PC-9 (cell line): ENCODE data around the gene FARS2. TPM values are rescaled to one million over a fixed set of nuclear protein-coding genes. Genes with fewer than 3 reads are reported as not detected.

Source experiments
- BruUV-seq: library from RNA; stranded (reverse); fragments of 400-500 nt; replicated peaks from 2 replicates; lab custom pipeline; 2021; lab: Mats Ljungman, UMichigan
- CTCF ChIA-PET: fragments of 300-600 bp; sonication (Branson Sonifier 250); formaldehyde crosslinking; loops from one replicate; lab custom pipeline; 2022; ENCODE audit warnings: antibody characterized with exemption; lab: Charles Lee
- POLR2A ChIA-PET: fragments of 300-600 bp; sonication (Branson Sonifier 250); formaldehyde crosslinking; loops from one replicate; lab custom pipeline; 2022; ENCODE audit warnings: antibody characterized with exemption; ENCODE audit not compliant: unreplicated experiment; lab: Charles Lee
- DNase-seq, 2 experiments: peaks; one replicate each; pipeline versions ENCODE4 v3.0.0 to v3.0.0-alpha.2; 2015 to 2022; ENCODE audit warnings: mixed read lengths in 1 of 2
- H2AFZ ChIP-seq: fragments of 200-600 bp; sonication (generic); 2 replicates; pipeline ENCODE4 v1.8.1; 2017; ENCODE audit warnings: antibody characterized with exemption
- H3F3A ChIP-seq: fragments of 200-600 bp; sonication (generic); 2 replicates; pipeline ENCODE4 v1.8.1; 2017; ENCODE audit warnings: antibody characterized with exemption, mild to moderate bottlenecking, low read depth; ENCODE audit not compliant: insufficient read depth
- H3K27ac ChIP-seq: fragments of 200-600 bp; sonication (generic); 2 replicates; pipeline ENCODE4 v1.6.1; 2016; ENCODE audit warnings: mixed run types
- H3K27me3 ChIP-seq: fragments of 200-600 bp; sonication (generic); 2 replicates; pipeline ENCODE4 v1.6.1; 2016; ENCODE audit warnings: low read depth, mixed run types; ENCODE audit not compliant: insufficient read depth
- H3K36me3 ChIP-seq: fragments of 200-600 bp; sonication (generic); 2 replicates; pipeline ENCODE4 v1.6.1; 2016; ENCODE audit warnings: low read depth, mixed run types
- H3K4me1 ChIP-seq: fragments of 200-600 bp; sonication (generic); replicated peaks from 2 replicates; pipeline ENCODE4 v1.6.1; 2016; ENCODE audit warnings: mixed run types; ENCODE audit not compliant: insufficient read depth
- H3K4me2 ChIP-seq: fragments of 200-600 bp; sonication (generic); 2 replicates; pipeline ENCODE4 v1.6.1; 2017; ENCODE audit warnings: mixed run types
- H3K4me3 ChIP-seq: fragments of 200-600 bp; sonication (generic); 2 replicates; pipeline ENCODE4 v1.6.1; 2016; ENCODE audit warnings: mixed run types
- H3K79me2 ChIP-seq: fragments of 200-600 bp; sonication (generic); 2 replicates; pipeline ENCODE4 v1.6.1; 2017; ENCODE audit warnings: low read depth, mixed run types
- H3K9me2 ChIP-seq: fragments of 200-600 bp; sonication (generic); 2 replicates; pipeline ENCODE4 v1.8.1; 2017; ENCODE audit warnings: mild to moderate bottlenecking; ENCODE audit not compliant: insufficient read depth
- H3K9me3 ChIP-seq: fragments of 200-600 bp; sonication (generic); 2 replicates; pipeline ENCODE4 v1.8.1; 2016; ENCODE audit warnings: low read depth; ENCODE audit not compliant: insufficient read depth
- H4K20me1 ChIP-seq: fragments of 200-600 bp; sonication (generic); 2 replicates; pipeline ENCODE4 v1.8.1; 2017; ENCODE audit not compliant: insufficient read depth
- CTCF ChIP-seq: fragments of 200-600 bp; sonication (generic); conservative IDR thresholded peaks from 2 replicates; pipeline ENCODE4 v1.6.1; 2017; ENCODE audit warnings: mixed run types, antibody characterized with exemption, mild to moderate bottlenecking, moderate library complexity
- EZH2 ChIP-seq: fragments of 200-600 bp; sonication (generic); IDR thresholded peaks from 2 replicates; pipeline ENCODE4 v1.8.0; 2017; ENCODE audit warnings: antibody characterized with exemption, low read depth
- intact Hi-C: fragments of 100-400 bp; cut with micrococcal nuclease; formaldehyde crosslinking; loops from one replicate; pipeline ENCODE4 v1.10.0; 2022; ENCODE audit not compliant: unreplicated experiment
- total RNA-seq: library from RNA; stranded (reverse); gene quantifications from 2 replicates; pipeline ENCODE4 v1.2.3, GENCODE V29; 2021

Gene FARS2
- total RNA-seq, 1 experiment from 2014 or later = 26.7 TPM

DNA sequence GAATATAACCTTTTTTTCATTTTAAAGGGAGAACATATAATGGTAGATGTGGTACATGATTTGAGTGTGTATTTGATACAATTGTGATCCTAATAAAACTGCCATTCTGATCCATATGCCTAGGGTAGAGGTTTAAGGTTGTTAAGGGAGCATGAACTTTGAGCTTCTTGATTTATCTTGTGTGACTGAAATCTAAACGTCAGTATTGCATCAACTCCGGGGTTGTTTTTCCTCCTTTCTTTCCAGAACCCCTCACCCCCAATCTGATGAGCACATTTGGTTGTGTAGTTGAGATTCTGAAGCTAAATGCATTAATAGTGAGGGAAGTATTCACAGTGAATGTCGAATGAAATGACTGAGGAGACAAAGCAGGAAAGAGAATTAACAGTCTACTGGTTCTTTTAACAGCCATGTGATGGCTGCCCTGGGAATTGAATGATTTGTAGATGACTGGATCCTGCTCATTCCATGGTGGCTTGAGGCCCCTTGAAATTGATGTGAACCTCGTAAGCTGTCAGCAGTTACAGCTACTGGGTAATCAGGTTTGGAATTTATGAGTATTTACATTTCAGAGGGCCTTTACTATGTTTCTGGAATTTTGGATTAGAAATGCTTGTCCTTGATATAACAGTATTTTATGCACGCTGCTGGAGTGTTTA lies 44.8 kb downstream of the FARS2 start:
- Histone ChIP-seq H3K4me3 (no peak overlapping the region), H3K4me1 (no peaks in the 10 kb centered on the region), H3K9me2 (no peaks in the 10 kb centered on the region), H3K36me3 (no peaks in the 10 kb centered on the region), H3K27me3 (no peaks in the 10 kb centered on the region), H3K79me2 (no peaks in the 10 kb centered on the region), H4K20me1 (no peaks in the 10 kb centered on the region), H3F3A (no peaks in the 10 kb centered on the region), H3K27ac (no peak overlapping the region), H2AFZ (no peak overlapping the region), H3K9me3 (no peaks in the 10 kb centered on the region), H3K4me2 (no peak overlapping the region)
- ChIA-PET CTCF (no interaction called here), POLR2A (interaction anchor here (0.5 kb wide), 1 partner anchor 52 kb away, joined by 3 read pairs; no protein-coding TSS in a partner anchor)
- no TSS peak for BruUV-seq
- intact Hi-C loops = no loop called here
- TF ChIP-seq EZH2 (no peak), CTCF (no peak)
- no peak for DNase-seq

DNA sequence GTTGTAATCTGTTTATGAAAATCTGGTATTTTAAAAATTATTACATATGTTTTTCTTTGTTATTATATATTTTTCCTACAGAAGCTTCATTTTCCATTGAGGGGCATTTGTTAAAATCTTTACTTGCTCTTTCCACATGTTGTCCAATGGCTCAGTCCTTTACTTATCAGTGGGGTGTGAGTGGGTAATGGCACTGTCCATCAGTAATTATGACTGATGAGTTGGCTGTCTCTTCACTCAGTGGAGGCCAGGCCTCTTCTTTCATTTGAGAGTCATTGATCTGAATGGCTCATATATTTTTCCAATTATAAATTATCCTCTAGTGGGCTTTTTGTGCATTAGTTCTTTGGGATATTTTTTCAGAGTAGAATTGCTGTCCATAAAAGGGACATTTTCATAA lies 45.7 kb downstream of the FARS2 start:
- ChIA-PET POLR2A (no interaction called here), CTCF (no interaction called here)
- no peak overlapping the region for H3K4me2 ChIP-seq
- H2AFZ ChIP-seq = no peak overlapping the region
- no peaks in the 10 kb centered on the region for H4K20me1 ChIP-seq
- H3K79me2 ChIP-seq = no peaks in the 10 kb centered on the region
- no peaks in the 10 kb centered on the region for H3K9me3 ChIP-seq
- H3K9me2 ChIP-seq = no peaks in the 10 kb centered on the region
- DNase-seq = no peak
- H3K27me3 ChIP-seq = no peaks in the 10 kb centered on the region
- no peaks in the 10 kb centered on the region for H3K4me1 ChIP-seq
- H3F3A ChIP-seq = no peaks in the 10 kb centered on the region
- no peak overlapping the region for H3K27ac ChIP-seq
- H3K36me3 ChIP-seq = no peaks in the 10 kb centered on the region
- H3K4me3 ChIP-seq = no peak overlapping the region
- intact Hi-C loops = no loop called here
- no TSS peak for BruUV-seq
- no peak for TF ChIP-seq EZH2
- no peak for TF ChIP-seq CTCF

GRCh38 chr6:5308066-5308465 lies 46.8 kb downstream of the FARS2 start:
- H3K27me3 ChIP-seq = no peaks in the 10 kb centered on the region
- no peaks in the 10 kb centered on the region for H4K20me1 ChIP-seq
- H3K27ac ChIP-seq = no peak overlapping the region
- no peak overlapping the region for H3K4me2 ChIP-seq
- H3K9me2 ChIP-seq = no peaks in the 10 kb centered on the region
- intact Hi-C loops = no loop called here
- no peak for DNase-seq
- no TSS peak for BruUV-seq
- no peak overlapping the region for H3K4me3 ChIP-seq
- no peak for TF ChIP-seq EZH2
- ChIA-PET CTCF (no interaction called here), POLR2A (no interaction called here)
- H3K36me3 ChIP-seq = no peaks in the 10 kb centered on the region
- no peaks in the 10 kb centered on the region for H3K79me2 ChIP-seq
- H2AFZ ChIP-seq = no peak overlapping the region
- H3K9me3 ChIP-seq = no peaks in the 10 kb centered on the region
- no peaks in the 10 kb centered on the region for H3K4me1 ChIP-seq
- H3F3A ChIP-seq = no peaks in the 10 kb centered on the region
